GM12875 (cell line): ENCODE measurements around the gene STX10.
A peak's percentile ranks its signal among the peaks of the same experiment; 100 is the strongest.

Experiments
- H3K4me3 ChIP-seq: one replicate; pipeline ENCODE4 v1.5.1; 2011; ENCODE audit warnings: low read depth, low read length, control low read depth
- CTCF ChIP-seq: IDR thresholded peaks from 2 replicates; pipeline ENCODE4 v1.5.1; 2011; ENCODE audit warnings: low read depth, mild to moderate bottlenecking, control low read depth, inconsistent platforms, low read length, moderate library complexity, borderline replicate concordance; ENCODE audit not compliant: insufficient read depth

STX10 gene

GRCh38 chr19:13155472-13156359, 5.5 kb upstream of the STX10 start:
- peak overlapping the region; percentile 100 for H3K4me3 ChIP-seq
- TF ChIP-seq CTCF: no peak

GRCh38 chr19:13154911-13155471, 4.8 kb upstream of the STX10 start:
- peak overlapping the region; percentile 100 for H3K4me3 ChIP-seq
- TF ChIP-seq CTCF: peak; percentile 60

DNA sequence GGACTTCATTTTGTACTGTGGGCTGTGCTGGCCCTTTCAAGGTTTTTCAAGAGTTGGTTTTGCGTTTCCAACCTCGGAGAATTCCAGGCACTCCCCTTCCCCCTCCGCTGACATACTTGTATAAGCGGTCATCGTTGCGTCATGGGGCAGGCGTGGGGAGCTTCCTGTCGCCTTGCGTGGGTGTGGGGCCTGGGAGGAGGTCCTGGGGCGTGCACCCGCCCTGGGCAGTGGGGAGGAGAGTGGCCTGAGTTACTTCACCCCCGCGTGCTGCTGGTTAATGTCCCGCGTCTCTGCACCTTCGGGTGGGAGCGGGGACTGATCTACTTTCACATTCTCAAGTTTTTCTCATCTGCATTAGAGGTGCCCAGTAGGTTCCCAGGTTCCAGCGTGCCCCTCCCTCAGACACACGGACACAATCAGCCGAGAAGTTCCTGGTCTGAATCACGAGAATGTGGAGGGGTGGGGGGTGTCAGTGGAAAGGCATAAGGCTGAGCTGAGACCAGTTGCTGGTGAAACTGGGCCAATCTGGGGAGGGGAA, 4.1 kb upstream of the STX10 start:
- peak overlapping the region; percentile 100 for H3K4me3 ChIP-seq
- TF ChIP-seq CTCF: no peak

- H3K4me3 ChIP-seq: peak overlapping the region; percentile 100
- no peak; the same call in 1 of the 2 replicates for TF ChIP-seq CTCF
These were observed 3.5 kb upstream of the STX10 start for GRCh38 chr19:13153569-13154240.

DNA sequence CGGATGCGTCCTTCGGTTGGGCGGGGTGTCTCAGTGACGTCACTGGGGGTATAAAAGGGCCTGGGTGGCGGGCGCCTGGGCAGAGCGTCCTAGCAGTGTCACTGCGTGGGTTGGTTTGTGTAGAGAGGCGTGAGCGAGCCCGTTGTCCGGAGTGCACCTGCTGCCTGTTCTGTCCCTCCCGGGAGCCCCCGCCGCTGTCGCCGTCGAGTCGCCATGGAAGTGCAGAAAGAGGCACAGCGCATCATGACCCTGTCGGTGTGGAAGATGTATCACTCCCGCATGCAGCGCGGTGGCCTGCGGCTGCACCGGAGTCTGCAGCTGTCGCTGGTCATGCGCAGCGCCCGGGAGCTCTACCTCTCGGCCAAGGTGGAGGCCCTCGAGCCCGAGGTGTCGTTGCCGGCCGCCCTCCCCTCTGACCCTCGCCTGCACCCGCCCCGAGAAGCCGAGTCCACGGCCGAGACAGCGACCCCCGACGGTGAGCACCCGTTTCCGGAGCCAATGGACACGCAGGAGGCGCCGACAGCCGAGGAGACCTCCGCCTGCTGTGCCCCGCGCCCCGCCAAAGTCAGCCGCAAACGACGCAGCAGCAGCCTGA, 2.9 kb upstream of the STX10 start:
- peak overlapping the region; percentile 100 for H3K4me3 ChIP-seq
- peak; percentile 4; the same call in 1 of the 2 replicates for TF ChIP-seq CTCF

DNA sequence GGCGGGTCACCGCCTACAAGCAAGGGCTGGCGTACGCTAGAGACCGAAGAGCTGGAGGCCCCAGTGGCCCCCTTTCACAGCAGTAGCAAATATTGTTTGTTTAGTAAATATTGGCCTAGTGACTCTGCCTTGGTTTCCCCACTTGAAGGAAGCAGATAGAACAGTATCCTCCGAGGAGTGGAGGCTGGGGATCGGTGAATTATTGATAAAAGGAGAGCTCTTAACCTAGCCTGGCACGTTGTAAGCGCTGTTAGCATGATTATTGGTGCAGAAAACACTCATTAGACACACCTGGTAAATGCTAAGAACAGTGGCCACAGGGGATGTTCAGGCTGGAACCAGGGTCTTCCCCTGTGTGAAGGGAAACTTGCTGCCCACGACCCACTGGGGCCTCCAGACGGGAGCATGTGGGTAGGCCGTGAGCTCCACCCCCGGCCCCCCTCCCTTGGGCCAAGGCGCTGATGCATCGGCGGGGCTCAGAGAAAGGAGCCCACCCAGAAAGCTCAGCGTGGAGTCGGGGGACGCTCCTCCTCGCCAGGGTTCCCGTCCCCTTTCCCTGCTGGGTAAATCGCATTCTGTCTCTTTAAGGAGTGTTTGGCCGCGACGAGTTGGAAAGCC, 2.3 kb upstream of the STX10 start:
- TF ChIP-seq CTCF: no peak
- peak overlapping the region; percentile 100 for H3K4me3 ChIP-seq
